SU-DHL-6 (cell line): Measurements from ENCODE around the gene TAF11.

Experiments used
- H2AFZ ChIP-seq: fragments of 200-600 bp; sonication (generic); 2 replicates; pipeline ENCODE4 v1.6.1; 2014; ENCODE audit warnings: low read depth, mild to moderate bottlenecking, moderate library complexity, mixed read lengths, antibody characterized with exemption, low read length; ENCODE audit not compliant: severe bottlenecking
- H3F3A ChIP-seq: fragments of 200-600 bp; shearing (Covaris generic); 2 replicates; pipeline ENCODE4 v1.6.0; 2016; ENCODE audit warnings: antibody characterized with exemption, mild to moderate bottlenecking; ENCODE audit not compliant: insufficient read depth
- H3K27ac ChIP-seq: fragments of 200-600 bp; sonication (generic); 2 replicates; pipeline ENCODE4 v1.5.1; 2016; ENCODE audit warnings: low read depth, mild to moderate bottlenecking, low read length, moderate library complexity, mixed read lengths
- H3K27me3 ChIP-seq: fragments of 200-600 bp; sonication (generic), shearing (Covaris generic); 2 replicates; pipeline ENCODE4 v1.6.0; 2014; ENCODE audit warnings: mild to moderate bottlenecking, low read length
- H3K36me3 ChIP-seq: fragments of 200-600 bp; sonication (generic); 2 replicates; pipeline ENCODE4 v1.6.1; 2014; ENCODE audit warnings: mild to moderate bottlenecking, low read length, mixed read lengths
- H3K4me2 ChIP-seq: fragments of 300-600, 200-600 bp; shearing (Covaris generic), sonication (generic); 2 replicates; pipeline ENCODE4 v1.6.0; 2014; ENCODE audit warnings: low read length, low read depth, mild to moderate bottlenecking; ENCODE audit not compliant: poor library complexity, severe bottlenecking
- H3K4me3 ChIP-seq: fragments of 200-600 bp; sonication (generic); 2 replicates; pipeline ENCODE4 v1.5.1; 2014; ENCODE audit warnings: antibody characterized with exemption, low read length, mild to moderate bottlenecking, mixed read lengths; ENCODE audit not compliant: insufficient read depth, poor library complexity, severe bottlenecking
- H3K79me2 ChIP-seq: fragments of 200-600 bp; sonication (generic); 2 replicates; pipeline ENCODE4 v1.6.1; 2014; ENCODE audit warnings: mild to moderate bottlenecking, low read length, moderate library complexity; ENCODE audit not compliant: insufficient read depth
- H3K9ac ChIP-seq: fragments of 200-600 bp; sonication (generic); 2 replicates; pipeline ENCODE4 v1.7.0; 2014; ENCODE audit warnings: mild to moderate bottlenecking, low read length
- H3K9me2 ChIP-seq: fragments of 200-600 bp; sonication (generic); replicated peaks from 2 replicates; pipeline ENCODE4 v1.6.1; 2014; ENCODE audit warnings: low read length; ENCODE audit not compliant: insufficient read depth
- H3K9me3 ChIP-seq: fragments of 200-600 bp; sonication (generic); 2 replicates; pipeline ENCODE4 v1.6.1; 2014; ENCODE audit warnings: low read length, mixed read lengths; ENCODE audit not compliant: insufficient read depth
- H4K20me1 ChIP-seq: fragments of 200-600 bp; sonication (generic); 2 replicates; pipeline ENCODE4 v1.6.1; 2014; ENCODE audit warnings: low read depth, mild to moderate bottlenecking, antibody characterized with exemption, low read length, moderate library complexity, mixed read lengths
- EZH2phosphoT487 ChIP-seq: fragments of 200-600 bp; sonication (generic), shearing (Covaris generic); conservative IDR thresholded peaks from 2 replicates; pipeline ENCODE4 v1.6.1; 2018; ENCODE audit warnings: mild to moderate bottlenecking, antibody characterized with exemption, low read length, moderate library complexity, mixed read lengths
- TF ChIP-seq, protein P1 (sequence below): fragments of 200-600 bp; sonication (generic); IDR thresholded peaks from one replicate; pipeline ENCODE4 v1.5.1; 2017; ENCODE audit warnings: antibody characterized with exemption, mild to moderate bottlenecking, low read length, moderate library complexity; ENCODE audit not compliant: insufficient read depth, poor library complexity, severe bottlenecking

Gene TAF11

GRCh38 chr6:34875292-34876213, 12.3 kb downstream of the TAF11 start:
- Histone ChIP-seq H2AFZ (no peak overlapping the region), H3K9ac (no peak overlapping the region), H3F3A (peaks cover 7% of the 10 kb centered on the region; the same call in 1 of the 2 replicates), H3K9me2 (no peaks in the 10 kb centered on the region), H3K36me3 (peaks cover 15% of the 10 kb centered on the region; the same call in 1 of the 2 replicates), H3K9me3 (no peaks in the 10 kb centered on the region), H3K4me2 (no peak overlapping the region), H3K79me2 (no peaks in the 10 kb centered on the region), H3K27me3 (no peaks in the 10 kb centered on the region), H3K27ac (no peak overlapping the region), H3K4me3 (no peak overlapping the region), H4K20me1 (no peaks in the 10 kb centered on the region)
- TF ChIP-seq, protein P1, sequence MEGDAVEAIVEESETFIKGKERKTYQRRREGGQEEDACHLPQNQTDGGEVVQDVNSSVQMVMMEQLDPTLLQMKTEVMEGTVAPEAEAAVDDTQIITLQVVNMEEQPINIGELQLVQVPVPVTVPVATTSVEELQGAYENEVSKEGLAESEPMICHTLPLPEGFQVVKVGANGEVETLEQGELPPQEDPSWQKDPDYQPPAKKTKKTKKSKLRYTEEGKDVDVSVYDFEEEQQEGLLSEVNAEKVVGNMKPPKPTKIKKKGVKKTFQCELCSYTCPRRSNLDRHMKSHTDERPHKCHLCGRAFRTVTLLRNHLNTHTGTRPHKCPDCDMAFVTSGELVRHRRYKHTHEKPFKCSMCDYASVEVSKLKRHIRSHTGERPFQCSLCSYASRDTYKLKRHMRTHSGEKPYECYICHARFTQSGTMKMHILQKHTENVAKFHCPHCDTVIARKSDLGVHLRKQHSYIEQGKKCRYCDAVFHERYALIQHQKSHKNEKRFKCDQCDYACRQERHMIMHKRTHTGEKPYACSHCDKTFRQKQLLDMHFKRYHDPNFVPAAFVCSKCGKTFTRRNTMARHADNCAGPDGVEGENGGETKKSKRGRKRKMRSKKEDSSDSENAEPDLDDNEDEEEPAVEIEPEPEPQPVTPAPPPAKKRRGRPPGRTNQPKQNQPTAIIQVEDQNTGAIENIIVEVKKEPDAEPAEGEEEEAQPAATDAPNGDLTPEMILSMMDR: no peak
- TF ChIP-seq EZH2phosphoT487: no peak

DNA sequence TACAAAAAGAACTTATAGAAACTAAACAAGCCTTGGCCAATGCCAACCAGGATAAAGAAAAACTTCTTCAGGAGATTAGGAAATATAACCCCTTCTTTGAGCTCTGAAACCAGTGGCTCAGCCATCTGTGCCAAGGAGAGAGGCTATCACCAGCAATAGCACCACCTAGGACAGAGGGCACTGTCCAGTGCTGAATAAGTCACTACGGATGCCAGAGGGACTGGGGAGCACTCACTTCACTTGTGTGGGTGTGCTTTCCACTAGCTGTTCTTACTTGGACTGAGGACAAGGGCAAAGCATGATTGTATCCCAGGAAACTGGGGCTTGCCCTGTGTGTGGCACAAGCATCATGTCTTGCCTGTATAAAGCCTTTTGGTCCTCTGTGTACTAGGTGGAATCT, 15.5 kb downstream of the TAF11 start:
- no peaks in the 10 kb centered on the region for H3K9me2 ChIP-seq
- peaks cover 3% of the 10 kb centered on the region; the same call in 1 of the 2 replicates for H3K36me3 ChIP-seq
- TF ChIP-seq EZH2phosphoT487: no peak
- TF ChIP-seq, protein P1: no peak
- no peaks in the 10 kb centered on the region for H4K20me1 ChIP-seq
- peaks cover 7% of the 10 kb centered on the region; the same call in 1 of the 2 replicates for H3F3A ChIP-seq
- no peak overlapping the region for H2AFZ ChIP-seq
- no peak overlapping the region for H3K27ac ChIP-seq
- H3K4me2 ChIP-seq: no peak overlapping the region
- H3K4me3 ChIP-seq: no peak overlapping the region
- no peaks in the 10 kb centered on the region for H3K79me2 ChIP-seq
- H3K9ac ChIP-seq: no peak overlapping the region
- H3K9me3 ChIP-seq: no peaks in the 10 kb centered on the region
- no peaks in the 10 kb centered on the region for H3K27me3 ChIP-seq

DNA sequence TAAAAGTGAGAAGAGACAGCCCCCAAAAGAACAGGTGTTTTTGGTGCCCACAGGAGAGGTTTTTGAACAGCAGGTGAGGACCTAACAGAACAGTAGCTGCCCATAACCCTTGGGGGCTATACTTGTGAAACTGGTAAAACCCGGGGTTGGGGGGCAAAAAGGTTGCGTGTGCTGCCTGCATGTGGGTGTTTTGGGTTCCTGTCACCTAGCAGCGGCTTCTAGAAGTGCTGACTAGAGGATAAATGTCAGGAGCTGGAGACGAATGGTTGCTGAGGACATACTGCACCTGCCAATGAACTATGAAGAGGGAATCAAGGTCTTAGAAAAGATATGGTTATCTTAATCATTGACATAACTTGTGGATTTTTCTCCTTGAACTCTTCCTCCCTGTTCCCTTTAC, 16.0 kb downstream of the TAF11 start:
- no peak overlapping the region for H2AFZ ChIP-seq
- no peak overlapping the region for H3K27ac ChIP-seq
- H3K36me3 ChIP-seq: peaks cover 3% of the 10 kb centered on the region; the same call in 1 of the 2 replicates
- no peaks in the 10 kb centered on the region for H3K9me2 ChIP-seq
- no peaks in the 10 kb centered on the region for H4K20me1 ChIP-seq
- TF ChIP-seq EZH2phosphoT487: no peak
- TF ChIP-seq, protein P1: no peak
- no peak overlapping the region for H3K4me2 ChIP-seq
- no peak overlapping the region for H3K4me3 ChIP-seq
- H3F3A ChIP-seq: peaks cover 7% of the 10 kb centered on the region; the same call in 1 of the 2 replicates
- no peaks in the 10 kb centered on the region for H3K9me3 ChIP-seq
- H3K27me3 ChIP-seq: no peaks in the 10 kb centered on the region
- no peak overlapping the region for H3K9ac ChIP-seq
- no peaks in the 10 kb centered on the region for H3K79me2 ChIP-seq
